ENCODE data around the gene PSD. TPM values are rescaled to one million over a fixed set of nuclear protein-coding genes. Genes with fewer than 3 reads are reported as not detected.

The PSD gene
- total RNA-seq, 1 experiment from 2014 or later: 1.6 TPM

GRCh38 chr10:102376901-102377300, 41.7 kb downstream of the PSD start:
- no peak for DNase-seq
- H3K27me3 ChIP-seq (ENCODE audit: insufficient read depth, low read depth): no peaks in the 10 kb centered on the region
- no peaks in the 10 kb centered on the region for H3K9me2 ChIP-seq (ENCODE audit: insufficient read depth)
- intact Hi-C loops (cut with micrococcal nuclease; ENCODE audit: unreplicated experiment): no loop called here
- no peak overlapping the region for H2AFZ ChIP-seq
- H3K79me2 ChIP-seq (ENCODE audit: low read depth): no peaks in the 10 kb centered on the region
- BruUV-seq (replicated peaks): no TSS peak
- no peak overlapping the region for H3K4me2 ChIP-seq
- no peak for TF ChIP-seq CTCF (conservative IDR thresholded peaks at IDR 0.05)
- no peak for TF ChIP-seq EZH2 (IDR thresholded peaks at IDR 0.05; ENCODE audit: low read depth)
- H4K20me1 ChIP-seq (ENCODE audit: insufficient read depth): no peaks in the 10 kb centered on the region
- H3K27ac ChIP-seq: no peak overlapping the region
- H3K36me3 ChIP-seq (ENCODE audit: low read depth): no peaks in the 10 kb centered on the region
- H3K4me1 ChIP-seq (replicated peaks; ENCODE audit: insufficient read depth): 0 out of 2 replicates have a peak, but pooled peaks cover 4% of the 10 kb centered on the region
- no peaks in the 10 kb centered on the region for H3K9me3 ChIP-seq (ENCODE audit: insufficient read depth, low read depth)
- CTCF ChIA-PET: interaction anchor here (0.6 kb wide), 1 partner anchor 55 kb away, joined by 3 read pairs; the partner anchor contains the start of gene CUEDC2
- no peaks in the 10 kb centered on the region for H3F3A ChIP-seq (ENCODE audit: insufficient read depth, low read depth)
- H3K4me3 ChIP-seq: no peak overlapping the region
- POLR2A ChIA-PET (ENCODE audit: unreplicated experiment): no interaction called here

- TF ChIP-seq CTCF (conservative IDR thresholded peaks at IDR 0.05) (no peak), EZH2 (IDR thresholded peaks at IDR 0.05; ENCODE audit: low read depth) (no peak)
- Histone ChIP-seq H3K4me2 (no peak overlapping the region), H3K79me2 (ENCODE audit: low read depth) (no peaks in the 10 kb centered on the region), H3K36me3 (ENCODE audit: low read depth) (no peaks in the 10 kb centered on the region), H3K4me3 (no peak overlapping the region), H3K9me2 (ENCODE audit: insufficient read depth) (no peaks in the 10 kb centered on the region), H3K4me1 (replicated peaks; ENCODE audit: insufficient read depth) (0 out of 2 replicates have a peak, but pooled peaks cover 4% of the 10 kb centered on the region), H3K27ac (no peak overlapping the region), H4K20me1 (ENCODE audit: insufficient read depth) (no peaks in the 10 kb centered on the region), H3K27me3 (ENCODE audit: insufficient read depth, low read depth) (no peaks in the 10 kb centered on the region), H3F3A (ENCODE audit: insufficient read depth, low read depth) (no peaks in the 10 kb centered on the region), H3K9me3 (ENCODE audit: insufficient read depth, low read depth) (no peaks in the 10 kb centered on the region), H2AFZ (no peak overlapping the region)
- no peak for DNase-seq
- POLR2A ChIA-PET (ENCODE audit: unreplicated experiment): no interaction called here
- intact Hi-C loops (cut with micrococcal nuclease; ENCODE audit: unreplicated experiment): no loop called here
- CTCF ChIA-PET: interaction anchor here (0.7 kb wide), 1 partner anchor 241 kb away, joined by 3 read pairs; no protein-coding TSS in a partner anchor
- no TSS peak for BruUV-seq (replicated peaks)
Measured at GRCh38 chr10:102375867-102376266, 42.7 kb downstream of the PSD start.

GRCh38 chr10:102375250-102375649, 43.3 kb downstream of the PSD start:
- Histone ChIP-seq H3K36me3 (ENCODE audit: low read depth) (no peaks in the 10 kb centered on the region), H3K79me2 (ENCODE audit: low read depth) (no peaks in the 10 kb centered on the region), H3K4me1 (replicated peaks; ENCODE audit: insufficient read depth) (0 out of 2 replicates have a peak, but pooled peaks cover 4% of the 10 kb centered on the region), H4K20me1 (ENCODE audit: insufficient read depth) (no peaks in the 10 kb centered on the region), H3K4me3 (no peak overlapping the region), H2AFZ (no peak overlapping the region), H3K9me2 (ENCODE audit: insufficient read depth) (no peaks in the 10 kb centered on the region), H3K4me2 (no peak overlapping the region), H3F3A (ENCODE audit: insufficient read depth, low read depth) (no peaks in the 10 kb centered on the region), H3K27me3 (ENCODE audit: insufficient read depth, low read depth) (no peaks in the 10 kb centered on the region), H3K9me3 (ENCODE audit: insufficient read depth, low read depth) (no peaks in the 10 kb centered on the region), H3K27ac (no peak overlapping the region)
- intact Hi-C loops (cut with micrococcal nuclease; ENCODE audit: unreplicated experiment): no loop called here
- DNase-seq: no peak
- TF ChIP-seq CTCF (conservative IDR thresholded peaks at IDR 0.05) (no peak), EZH2 (IDR thresholded peaks at IDR 0.05; ENCODE audit: low read depth) (no peak)
- BruUV-seq (replicated peaks): no TSS peak
- CTCF ChIA-PET: interaction anchor here (0.7 kb wide), 2 partner anchors 13 to 241 kb away, joined by 3 read pairs; no protein-coding TSS in a partner anchor
- POLR2A ChIA-PET (ENCODE audit: unreplicated experiment): no interaction called here

All from PC-9 (cell line).